Activated CD8-positive, alpha-beta memory T cell treated with anti-CD3 and anti-CD28 coated beads for 36 hours (primary cell): ENCODE results near the gene PIGW. TPM values are rescaled to one million over a fixed set of nuclear protein-coding genes. Genes with fewer than 3 reads are reported as not detected.
"Not testable (repeated sequence)": the region's sequence is repeated elsewhere in the genome, so short reads cannot be mapped to it uniquely, and the experiment has no call there.

Experiments
- CTCF ChIA-PET: fragments of 350-600 bp; sonication (Branson Sonifier 250); formaldehyde crosslinking; loops from one replicate; lab custom pipeline; 2021; ENCODE audit warnings: antibody characterized with exemption; lab: Charles Lee
- POLR2A ChIA-PET: fragments of 350-600 bp; sonication (Branson Sonifier 250); formaldehyde crosslinking; loops from one replicate; lab custom pipeline; 2021; ENCODE audit warnings: antibody characterized with exemption; lab: Charles Lee
- total RNA-seq, 2 experiments: library from RNA; stranded (reverse); gene quantifications; one replicate each; pipeline ENCODE4 v1.2.3, GENCODE V29; 2021

The PIGW gene
- total RNA-seq, 2 experiments from 2014 or later = 36.7 to 37.6 TPM

- ChIA-PET POLR2A (no interaction called here), CTCF (no interaction called here)
These were observed 28.4 kb upstream of the PIGW start for GRCh38 chr17:36506249-36506826.

- ChIA-PET CTCF (no interaction called here), POLR2A (no interaction called here)
These were observed 28.0 kb upstream of the PIGW start for GRCh38 chr17:36506831-36507230.

GRCh38 chr17:36507266-36507665 is 27.5 kb upstream of the PIGW start:
- POLR2A ChIA-PET = no interaction called here
- CTCF ChIA-PET = no interaction called here

DNA sequence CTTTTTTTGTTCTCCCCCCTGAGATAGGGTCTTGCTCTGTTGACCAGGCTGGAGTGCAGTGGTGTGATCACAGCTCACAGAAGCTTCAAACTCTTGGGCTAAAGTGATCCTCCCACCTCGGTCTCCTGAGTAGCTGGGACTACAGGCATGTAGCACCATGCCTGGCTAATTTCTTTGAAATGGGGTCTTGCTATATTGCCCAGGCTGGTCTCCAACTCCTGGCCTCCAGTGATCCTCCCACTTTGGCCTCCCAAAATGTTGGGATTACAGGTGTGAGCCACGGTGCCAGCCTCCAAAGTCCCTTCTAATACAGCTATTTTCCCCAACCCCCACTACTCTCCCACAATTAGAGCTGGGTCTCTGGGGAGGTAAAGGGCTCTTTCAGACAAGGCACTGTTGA is 26.3 kb upstream of the PIGW start:
- CTCF ChIA-PET, POLR2A ChIA-PET: not testable (repeated sequence)

- POLR2A ChIA-PET = interaction anchor here (1.0 kb wide), 1 partner anchor 26 kb away, joined by 3 read pairs; no protein-coding TSS in a partner anchor
- CTCF ChIA-PET = no interaction called here
These were observed 25.4 kb upstream of the PIGW start for GRCh38 chr17:36509272-36509985.

- ChIA-PET POLR2A (no interaction called here), CTCF (no interaction called here)
These were observed 24.2 kb upstream of the PIGW start for GRCh38 chr17:36510636-36511035.

DNA sequence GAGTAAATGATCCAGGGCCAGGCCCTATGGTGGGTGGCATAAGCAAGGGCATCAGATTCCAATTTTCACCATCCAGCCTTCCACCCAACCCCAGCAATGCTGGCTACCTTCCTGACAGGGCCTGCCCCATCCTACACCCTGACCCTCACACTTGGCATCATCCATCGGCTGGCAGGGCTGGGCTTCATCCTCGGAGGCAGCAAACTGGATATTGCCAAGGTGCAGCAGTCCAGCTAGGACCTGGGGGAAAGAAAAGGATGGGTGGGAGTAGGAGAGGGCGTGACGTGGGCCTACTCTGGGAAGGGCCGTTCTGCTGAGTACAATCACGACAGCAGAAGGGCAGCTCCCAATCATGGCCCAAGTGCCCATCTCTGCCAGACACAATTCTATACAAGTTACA is 23.6 kb upstream of the PIGW start:
- ChIA-PET CTCF (no interaction called here), POLR2A (no interaction called here)

DNA sequence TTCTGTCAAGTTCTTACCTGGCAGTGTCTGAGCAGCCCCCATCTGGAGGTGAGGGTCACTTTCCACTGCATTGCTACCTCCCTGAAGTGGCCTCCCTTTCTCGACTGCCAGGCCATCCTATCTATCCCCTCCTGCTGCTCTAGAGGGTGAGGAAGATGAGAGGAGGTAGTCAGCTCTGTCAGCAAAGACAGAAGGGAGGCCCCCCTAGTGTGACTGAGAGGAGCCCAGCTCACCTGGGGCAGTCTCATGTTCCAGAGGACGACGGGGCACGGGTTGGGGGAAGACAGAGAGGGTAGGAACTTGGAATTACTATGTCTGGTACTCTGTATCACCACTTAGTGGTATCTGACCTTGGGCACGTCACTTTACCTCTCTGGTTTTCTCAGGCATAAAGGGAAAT is 22.1 kb upstream of the PIGW start:
- CTCF ChIA-PET = no interaction called here
- POLR2A ChIA-PET = no interaction called here

DNA sequence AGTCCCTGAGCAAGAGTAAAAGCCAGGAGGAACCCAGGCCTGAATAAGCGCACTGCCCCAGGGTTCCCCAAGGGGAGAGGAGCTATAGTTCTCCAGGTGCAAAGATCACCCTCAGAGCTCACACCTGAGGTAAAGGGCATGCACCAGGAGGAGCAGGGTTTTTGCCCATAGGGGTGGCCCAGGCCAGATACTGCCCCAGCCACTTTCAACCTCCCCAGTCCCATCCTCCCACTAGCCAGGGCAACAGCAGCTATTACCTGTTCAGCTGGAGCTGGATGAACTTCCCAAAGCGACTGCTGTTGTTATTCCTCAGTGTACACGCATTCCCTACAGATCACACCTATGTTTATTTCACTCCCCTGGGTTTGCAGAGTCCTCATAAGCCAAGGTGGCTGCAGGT is 19.9 kb upstream of the PIGW start:
- ChIA-PET CTCF (interaction anchor here (1.4 kb wide), 1 partner anchor 19 kb away, joined by 4 read pairs; the partner anchor contains the start of genes MYO19 and PIGW), POLR2A (no interaction called here)

GRCh38 chr17:36515837-36516236 is 18.9 kb upstream of the PIGW start:
- CTCF ChIA-PET = no interaction called here
- POLR2A ChIA-PET = interaction anchor here (0.7 kb wide), 1 partner anchor 21 kb away, joined by 3 read pairs; no protein-coding TSS in a partner anchor

- POLR2A ChIA-PET = no interaction called here
- CTCF ChIA-PET = no interaction called here
These were observed 11.7 kb upstream of the PIGW start for GRCh38 chr17:36523113-36523512.

GRCh38 chr17:36524428-36524876 is 10.3 kb upstream of the PIGW start:
- POLR2A ChIA-PET = no interaction called here

GRCh38 chr17:36525113-36525512 is 9.7 kb upstream of the PIGW start:
- POLR2A ChIA-PET = no interaction called here
- CTCF ChIA-PET = no interaction called here

More at GRCh38 chr17:36524428-36524876, 10.3 kb upstream of the PIGW start:
- CTCF ChIA-PET = interaction anchor here (1.0 kb wide), 1 partner anchor 10 kb away, joined by 7 read pairs; the partner anchor contains the start of genes MYO19 and PIGW

DNA sequence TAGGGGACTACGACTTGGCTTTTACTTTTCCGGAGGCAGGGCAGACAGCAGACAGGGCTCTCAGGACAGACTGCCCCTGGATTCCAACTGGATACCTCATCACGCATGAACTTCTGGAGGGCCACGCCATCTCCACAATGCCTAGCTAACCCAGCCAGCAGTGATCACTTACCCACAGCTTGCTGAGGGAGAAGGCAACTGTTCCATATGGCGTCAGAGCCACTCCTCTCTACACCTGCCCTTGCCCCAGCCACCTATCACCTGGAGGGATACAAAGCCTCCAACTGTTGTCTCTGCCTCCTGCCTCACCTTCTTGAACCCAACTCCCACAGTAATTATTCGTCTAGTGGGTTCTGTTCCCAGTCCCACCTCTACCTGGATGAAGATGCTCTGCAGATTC is 8.9 kb upstream of the PIGW start:
- ChIA-PET CTCF (no interaction called here), POLR2A (no interaction called here)

- ChIA-PET CTCF (no interaction called here), POLR2A (no interaction called here)
These were observed 7.1 kb upstream of the PIGW start for GRCh38 chr17:36527621-36528250.

DNA sequence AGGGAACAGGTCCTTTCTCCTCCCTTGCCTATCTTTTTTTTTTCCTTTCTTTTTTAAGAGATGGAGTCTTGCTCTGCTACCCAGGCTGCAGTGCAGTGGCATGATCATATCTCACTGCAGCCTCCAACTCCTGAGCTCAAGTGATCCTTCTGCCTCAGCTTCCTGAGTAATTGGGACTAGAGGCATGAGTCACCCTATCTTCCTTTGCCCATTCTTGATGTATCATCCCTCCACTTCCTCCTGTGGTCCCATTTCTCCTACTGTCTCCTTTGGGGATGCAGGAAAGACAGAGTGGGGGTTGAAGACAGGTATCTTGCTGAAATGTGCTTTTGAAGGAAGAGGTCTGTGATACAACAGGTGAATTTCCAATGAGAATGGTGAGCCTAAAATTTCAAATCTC is 5.7 kb upstream of the PIGW start:
- CTCF ChIA-PET = no interaction called here
- POLR2A ChIA-PET = no interaction called here

DNA sequence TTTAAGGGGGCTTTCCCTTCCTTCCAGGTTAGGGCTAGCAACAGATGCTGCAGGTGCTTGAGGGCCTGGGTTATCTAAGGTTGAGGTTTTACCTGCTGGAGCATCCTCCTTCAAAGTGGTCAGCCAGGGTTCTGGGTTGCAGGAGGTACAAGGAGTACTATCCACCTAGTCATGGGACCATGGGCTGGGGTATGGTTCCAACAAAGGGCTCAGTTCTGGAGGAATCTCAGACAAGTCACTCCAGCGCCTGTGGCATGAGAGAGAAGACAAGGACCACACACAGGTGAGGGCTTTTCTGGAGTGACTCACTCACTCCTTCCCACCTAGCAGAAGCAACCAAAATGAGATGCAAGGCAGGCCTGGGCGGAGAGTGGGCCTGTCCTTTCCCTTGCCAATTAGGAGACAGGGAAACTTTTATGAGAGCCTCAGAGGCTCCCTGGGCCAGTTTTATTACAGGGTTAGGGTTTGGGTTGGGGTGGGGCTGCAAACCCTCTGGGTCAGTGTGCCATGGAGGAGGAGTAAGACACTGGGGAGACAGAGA is 2.3 kb upstream of the PIGW start:
- POLR2A ChIA-PET = interaction anchor here (0.6 kb wide), 1 partner anchor 25 kb away, joined by 3 read pairs; no protein-coding TSS in a partner anchor
- CTCF ChIA-PET = no interaction called here

GRCh38 chr17:36533935-36534839 is 600 bp upstream of the PIGW start:
- POLR2A ChIA-PET = interaction anchor here (0.6 to 3.4 kb wide), 4 partner anchors 11 to 67 kb away, joined by 3 to 44 read pairs (median 5); partner anchors contain the start of genes GGNBP2 and MRM1
- CTCF ChIA-PET = interaction anchor here (0.6 to 3.3 kb wide), 8 partner anchors 8 to 72 kb away, joined by 3 to 13 read pairs (median 4); partner anchors contain the start of gene MRM1

DNA sequence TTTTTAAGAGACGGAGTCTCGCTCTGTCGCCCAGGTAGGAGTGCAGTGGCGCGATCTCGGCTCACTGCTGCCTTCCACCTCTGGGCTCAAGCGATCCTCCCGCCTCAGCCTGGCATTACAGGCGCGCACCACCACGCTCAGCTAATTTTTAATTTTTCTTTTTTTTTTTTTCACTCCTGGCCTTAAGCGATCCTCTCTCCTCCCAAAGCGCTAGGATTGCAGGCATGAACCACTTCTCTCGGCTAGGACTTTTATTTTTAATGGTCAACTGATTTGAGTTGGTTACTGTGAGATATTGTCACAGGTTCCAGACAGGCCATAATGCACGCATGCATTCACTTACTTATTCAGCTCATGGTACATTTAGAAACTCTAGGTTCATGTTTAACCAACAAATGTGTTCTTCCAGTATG is 888 bp downstream of the PIGW start:
- POLR2A ChIA-PET = interaction anchor here (0.8 to 3.4 kb wide), 4 partner anchors 10 to 66 kb away, joined by 3 to 44 read pairs (median 5); partner anchors contain the start of genes GGNBP2 and MRM1

More for the DNA sequence above, 888 bp downstream of the PIGW start:
- CTCF ChIA-PET = interaction anchor here (3.3 kb wide), 1 partner anchor 11 kb away, joined by 13 read pairs; no protein-coding TSS in a partner anchor
